ENCODE measurements around the gene ZFR2. TPM values are rescaled to one million over a fixed set of nuclear protein-coding genes. Genes with fewer than 3 reads are reported as not detected.
"Not testable (repeated sequence)": the region's sequence is repeated elsewhere in the genome, so short reads cannot be mapped to it uniquely, and the experiment has no call there.

ZFR2 gene
- total and polyA plus RNA-seq, 2 experiments from 2014 or later = not detected

DNA sequence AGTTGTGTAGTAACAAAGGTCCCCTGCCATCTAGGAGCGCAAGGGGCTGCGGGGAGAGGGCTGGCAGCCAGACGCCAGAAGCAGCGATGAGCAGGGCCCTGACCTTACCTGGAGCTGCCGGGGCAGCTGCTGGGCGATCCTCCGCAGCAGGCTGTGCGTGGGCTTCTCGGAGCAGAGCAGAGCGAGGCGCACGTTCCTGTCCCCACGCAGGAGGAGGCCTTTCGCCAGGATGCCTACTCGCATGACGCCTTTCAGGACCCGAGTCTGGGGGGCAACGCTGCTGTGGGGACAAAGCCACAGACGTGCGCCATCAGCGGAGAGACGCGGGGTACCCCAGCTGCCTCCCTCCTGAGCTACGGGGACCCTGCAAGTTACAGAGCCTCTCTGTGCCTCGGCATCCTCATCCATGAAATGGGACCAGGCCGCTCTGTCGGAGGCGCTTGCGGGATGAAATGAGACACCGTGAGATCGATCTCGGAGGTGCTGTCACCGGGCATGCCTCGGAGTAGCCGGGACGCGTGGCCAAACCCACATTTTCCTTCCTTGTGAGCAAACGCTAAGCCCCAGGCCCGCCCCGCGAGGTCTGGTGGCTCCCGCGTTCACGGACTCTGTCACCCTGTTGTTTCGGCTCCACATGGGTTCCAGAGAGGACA is 52.1 kb downstream of the ZFR2 start:
- 73 to 74% methylated on average over 41 to 45 of the region's 45 CpGs for WGBS, 2 experiments (ENCODE audit: low coverage in 1 of 2, low lambda C conversion rate in 2 of 2, missing lambda C conversion rate in 2 of 2)
- H3K9me3 ChIP-seq (ENCODE audit: low read depth) = no peaks in the 10 kb centered on the region
- no peak for TF ChIP-seq EZH2 (IDR thresholded peaks at IDR 0.05; ENCODE audit: insufficient read depth, poor library complexity, severe bottlenecking)
- no peak for TF ChIP-seq EZH2phosphoT487 (IDR thresholded peaks at IDR 0.05; ENCODE audit: insufficient read depth, low read depth)

GRCh38 chr19:3816148-3816547 is 52.7 kb downstream of the ZFR2 start:
- H3K4me1 ChIP-seq (ENCODE audit: insufficient read depth); H3K9me2 ChIP-seq (ENCODE audit: insufficient read depth); H3K27me3 ChIP-seq (replicated peaks; ENCODE audit: insufficient read depth); H3K27ac ChIP-seq; H3K9ac ChIP-seq; H3F3A ChIP-seq (ENCODE audit: insufficient read depth); H3K9me3 ChIP-seq (ENCODE audit: low read depth); in situ Hi-C loops (cut with MboI); H3K79me2 ChIP-seq (ENCODE audit: insufficient read depth); H3K4me3 ChIP-seq; H3K4me2 ChIP-seq (ENCODE audit: unreplicated experiment); H4K20me1 ChIP-seq (ENCODE audit: insufficient read depth); H2AFZ ChIP-seq; H3K36me3 ChIP-seq (ENCODE audit: low read depth); DNase-seq: not testable (repeated sequence)
- WGBS, 2 experiments (ENCODE audit: low coverage in 1 of 2, low lambda C conversion rate in 2 of 2, missing lambda C conversion rate in 2 of 2) = 71 to 76% methylated on average over 9 of the region's 9 CpGs

More for the DNA sequence above, 52.1 kb downstream of the ZFR2 start:
- no peaks in the 10 kb centered on the region for H3K27me3 ChIP-seq (replicated peaks; ENCODE audit: insufficient read depth)
- H3K9ac ChIP-seq = no peak overlapping the region
- H2AFZ ChIP-seq = no peak overlapping the region
- DNase-seq = no peak
- H3K79me2 ChIP-seq (ENCODE audit: insufficient read depth) = no peaks in the 10 kb centered on the region
- H3K9me2 ChIP-seq (ENCODE audit: insufficient read depth) = no peaks in the 10 kb centered on the region
- 0 out of 2 replicates have a peak, but pooled peaks cover 7% of the 10 kb centered on the region for H3K4me1 ChIP-seq (ENCODE audit: insufficient read depth)
- no peaks in the 10 kb centered on the region for H3K36me3 ChIP-seq (ENCODE audit: low read depth)
- no peak overlapping the region for H3K4me2 ChIP-seq (ENCODE audit: unreplicated experiment)
- no peak overlapping the region for H3K4me3 ChIP-seq
- in situ Hi-C loops (cut with MboI) = no loop called here
- H3K27ac ChIP-seq = no peak overlapping the region
- H4K20me1 ChIP-seq (ENCODE audit: insufficient read depth) = no peaks in the 10 kb centered on the region
- H3F3A ChIP-seq (ENCODE audit: insufficient read depth) = no peaks in the 10 kb centered on the region

DNA sequence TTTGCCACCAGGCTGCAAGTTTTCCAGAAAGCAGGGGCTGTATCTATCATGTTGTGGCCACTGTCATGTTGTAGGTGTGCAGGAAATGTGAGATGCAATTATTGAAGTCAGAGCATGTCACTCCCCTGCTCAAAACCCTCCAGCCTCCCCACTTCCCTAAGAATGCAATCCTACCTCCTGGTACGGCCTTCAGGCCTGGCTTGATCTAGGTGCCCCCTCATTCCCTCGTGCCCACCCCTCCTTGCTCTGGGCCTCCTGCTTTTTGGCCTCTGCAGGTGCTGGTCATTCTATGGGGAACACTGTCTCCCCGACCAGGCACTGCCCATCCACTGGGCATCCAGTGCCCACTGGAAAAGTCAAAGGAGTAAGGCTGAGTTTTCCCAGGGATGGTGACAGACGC is 54.2 kb downstream of the ZFR2 start:
- 64 to 72% methylated on average over 4 of the region's 4 CpGs for WGBS, 2 experiments (ENCODE audit: low coverage in 1 of 2, low lambda C conversion rate in 2 of 2, missing lambda C conversion rate in 2 of 2)

GRCh38 chr19:3813473-3814392 is 55.1 kb downstream of the ZFR2 start:
- H3K4me3 ChIP-seq = no peak overlapping the region
- 0 out of 2 replicates have a peak, but pooled peaks cover 7% of the 10 kb centered on the region for H3K4me1 ChIP-seq (ENCODE audit: insufficient read depth)
- no peak overlapping the region for H2AFZ ChIP-seq
- H3K9me2 ChIP-seq (ENCODE audit: insufficient read depth) = no peaks in the 10 kb centered on the region
- H3K9ac ChIP-seq = no peak overlapping the region
- DNase-seq = no peak
- no peaks in the 10 kb centered on the region for H3K79me2 ChIP-seq (ENCODE audit: insufficient read depth)
- no peaks in the 10 kb centered on the region for H3F3A ChIP-seq (ENCODE audit: insufficient read depth)
- in situ Hi-C loops (cut with MboI) = no loop called here
- H4K20me1 ChIP-seq (ENCODE audit: insufficient read depth) = no peaks in the 10 kb centered on the region
- no peaks in the 10 kb centered on the region for H3K36me3 ChIP-seq (ENCODE audit: low read depth)
- H3K9me3 ChIP-seq (ENCODE audit: low read depth) = no peaks in the 10 kb centered on the region
- H3K4me2 ChIP-seq (ENCODE audit: unreplicated experiment) = no peak overlapping the region
- TF ChIP-seq EZH2 (IDR thresholded peaks at IDR 0.05; ENCODE audit: insufficient read depth, poor library complexity, severe bottlenecking) (no peak), EZH2phosphoT487 (IDR thresholded peaks at IDR 0.05; ENCODE audit: insufficient read depth, low read depth) (no peak)
- WGBS, 2 experiments (ENCODE audit: low coverage in 1 of 2, low lambda C conversion rate in 2 of 2, missing lambda C conversion rate in 2 of 2) = 65 to 69% methylated on average over 15 to 22 of the region's 22 CpGs
- no peaks in the 10 kb centered on the region for H3K27me3 ChIP-seq (replicated peaks; ENCODE audit: insufficient read depth)
- no peak overlapping the region for H3K27ac ChIP-seq

More for the DNA sequence above, 54.2 kb downstream of the ZFR2 start:
- Histone ChIP-seq H3K4me1 (ENCODE audit: insufficient read depth) (0 out of 2 replicates have a peak, but pooled peaks cover 7% of the 10 kb centered on the region), H3K36me3 (ENCODE audit: low read depth) (no peaks in the 10 kb centered on the region), H3K79me2 (ENCODE audit: insufficient read depth) (no peaks in the 10 kb centered on the region), H3K27ac (no peak overlapping the region), H3K9me2 (ENCODE audit: insufficient read depth) (no peaks in the 10 kb centered on the region), H3K9me3 (ENCODE audit: low read depth) (no peaks in the 10 kb centered on the region), H2AFZ (no peak overlapping the region), H3K27me3 (replicated peaks; ENCODE audit: insufficient read depth) (no peaks in the 10 kb centered on the region), H3K4me2 (ENCODE audit: unreplicated experiment) (no peak overlapping the region), H3F3A (ENCODE audit: insufficient read depth) (no peaks in the 10 kb centered on the region), H3K4me3 (no peak overlapping the region), H3K9ac (no peak overlapping the region), H4K20me1 (ENCODE audit: insufficient read depth) (no peaks in the 10 kb centered on the region)
- no peak for DNase-seq
- in situ Hi-C loops (cut with MboI) = no loop called here
- TF ChIP-seq EZH2 (IDR thresholded peaks at IDR 0.05; ENCODE audit: insufficient read depth, poor library complexity, severe bottlenecking) (no peak), EZH2phosphoT487 (IDR thresholded peaks at IDR 0.05; ENCODE audit: insufficient read depth, low read depth) (no peak)

Data from GM23248 (cell line).